GM23248 (cell line): ENCODE measurements around the gene ST6GALNAC3.

Source experiments
- EZH2 ChIP-seq: fragments of 200-600 bp; sonication (generic); IDR thresholded peaks from 2 replicates; pipeline ENCODE4 v1.6.1; 2018; ENCODE audit warnings: antibody characterized with exemption, mild to moderate bottlenecking; ENCODE audit not compliant: insufficient read depth, poor library complexity, severe bottlenecking
- EZH2phosphoT487 ChIP-seq: fragments of 200-600 bp; sonication (generic); IDR thresholded peaks from 2 replicates; pipeline ENCODE4 v1.6.1; 2018; ENCODE audit warnings: antibody characterized with exemption, moderate library complexity, mild to moderate bottlenecking, low read depth; ENCODE audit not compliant: insufficient read depth

- TF ChIP-seq EZH2 (no peak), EZH2phosphoT487 (no peak)
Measured at GRCh38 chr1:76190749-76191424, 116.3 kb downstream of the ST6GALNAC3 start.
